SK-N-SH treated with all-trans-retinoic acid at 6 μM for 48 hours (cell line): ENCODE measurements around the gene LHX2.

Experiments used
- ARNTL ChIP-seq: fragments of 450-650 bp; formaldehyde crosslinking; IDR thresholded peaks from 2 replicates; pipeline ENCODE4 v1.5.0; 2020; ENCODE audit warnings: low read depth, mild to moderate bottlenecking, moderate library complexity, borderline replicate concordance
- BACH2 ChIP-seq: fragments of 250-450 bp; sonication (Bioruptor Pico); IDR thresholded peaks from 2 replicates; pipeline ENCODE4 v1.9.0; 2021; ENCODE audit warnings: mild to moderate bottlenecking, borderline replicate concordance
- ESRRG ChIP-seq: fragments of 250-450 bp; sonication (Bioruptor Pico); IDR thresholded peaks from 2 replicates; pipeline ENCODE4 v1.6.1; 2021; ENCODE audit warnings: mild to moderate bottlenecking
- OSR1 ChIP-seq: fragments of 250-450 bp; sonication (Bioruptor Pico); IDR thresholded peaks from 2 replicates; pipeline ENCODE4 v1.8.0; 2022; ENCODE audit warnings: moderate library complexity, mild to moderate bottlenecking, inconsistent platforms
- POU6F1 ChIP-seq: fragments of 250-450 bp; sonication (Bioruptor Pico); IDR thresholded peaks from 2 replicates; pipeline ENCODE4 v1.8.0; 2021; ENCODE audit warnings: low read depth, mild to moderate bottlenecking, moderate library complexity, borderline replicate concordance
- TOX ChIP-seq: fragments of 250-450 bp; sonication (Bioruptor Pico); IDR thresholded peaks from 2 replicates; pipeline ENCODE4 v1.8.0; 2021; ENCODE audit warnings: mild to moderate bottlenecking, moderate library complexity, borderline replicate concordance
- ZC3H10 ChIP-seq: fragments of 250-450 bp; sonication (Bioruptor Pico); IDR thresholded peaks from 2 replicates; pipeline ENCODE4 v1.5.1; 2021; ENCODE audit warnings: mild to moderate bottlenecking, moderate library complexity
- ZFP30 ChIP-seq: fragments of 450-650 bp; formaldehyde crosslinking; IDR thresholded peaks from 2 replicates; pipeline ENCODE4 v1.5.0; 2022; ENCODE audit warnings: mild to moderate bottlenecking, moderate library complexity
- ZNF70 ChIP-seq: fragments of 450-650 bp; formaldehyde crosslinking; IDR thresholded peaks from 2 replicates; pipeline ENCODE4 v1.5.0; 2020; ENCODE audit warnings: mild to moderate bottlenecking, moderate library complexity
- ZNF8 ChIP-seq: fragments of 450-650 bp; formaldehyde crosslinking; IDR thresholded peaks from 2 replicates; pipeline ENCODE4 v1.5.0; 2020; ENCODE audit warnings: mild to moderate bottlenecking, moderate library complexity

DNA sequence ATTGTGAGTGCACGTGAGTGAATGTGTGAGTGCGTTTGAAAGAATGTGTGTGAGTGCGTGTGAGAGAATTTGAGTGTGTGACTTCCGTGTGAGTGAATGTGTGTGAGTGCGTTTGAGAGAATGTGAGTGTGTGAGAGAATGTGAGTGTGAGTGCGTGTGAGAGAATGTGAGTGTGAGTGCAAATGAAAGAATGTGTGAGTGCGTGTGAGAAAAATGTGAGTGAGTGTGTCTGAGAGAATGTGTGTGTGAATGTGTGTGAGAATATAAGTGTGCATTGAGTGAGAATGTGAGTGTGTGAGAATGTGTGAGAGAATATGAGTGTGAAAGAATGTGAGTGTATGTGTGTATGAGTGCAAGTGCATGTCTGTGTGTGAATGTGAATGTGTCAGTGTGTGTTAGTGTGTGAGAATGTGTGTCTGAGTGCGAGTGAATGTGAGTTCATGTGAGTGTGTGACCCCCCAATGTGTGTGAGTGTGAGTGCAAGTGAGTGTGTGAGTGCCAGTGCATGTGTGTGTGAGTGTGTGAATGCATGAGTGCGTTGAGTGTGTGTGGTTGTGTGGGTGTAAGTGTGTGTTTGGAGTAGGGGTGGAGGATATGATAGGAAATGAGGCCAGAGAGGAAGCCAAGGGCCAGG, 37.9 kb upstream of the LHX2 start:
- no peak for TF ChIP-seq ARNTL (CRISPR knock-in tag)
- TF ChIP-seq POU6F1 (CRISPR knock-in tag), result no peak
- no peak for TF ChIP-seq ESRRG (CRISPR knock-in tag)
- no peak for TF ChIP-seq OSR1
- no peak for TF ChIP-seq BACH2 (CRISPR knock-in tag)
- TF ChIP-seq TOX (CRISPR knock-in tag), result no peak
- no peak for TF ChIP-seq ZC3H10 (CRISPR knock-in tag)
- TF ChIP-seq ZFP30 (CRISPR knock-in tag), result no peak
- no peak for TF ChIP-seq ZNF70 (CRISPR knock-in tag)
- TF ChIP-seq ZNF8, result no peak
